Chondrocyte (in vitro differentiated cells): ENCODE data around the gene CD300LG. TPM values are rescaled to one million over a fixed set of nuclear protein-coding genes. Genes with fewer than 3 reads are reported as not detected.

ENCODE experiments used
- DNase-seq: peaks from one replicate; pipeline ENCODE4 v3.0.0; 2021; ENCODE audit warnings: mixed read lengths, low spot score
- H3K27ac Mint-ChIP-seq: one replicate; pipeline ENCODE4 v1.8.0; 2021; ENCODE audit warnings: mild to moderate bottlenecking, moderate library complexity, mixed read lengths; ENCODE audit not compliant: unreplicated experiment
- H3K27me3 Mint-ChIP-seq: 2 replicates; pipeline ENCODE4 v1.8.0; 2021; ENCODE audit warnings: low read depth, mixed read lengths
- H3K36me3 Mint-ChIP-seq: 2 replicates; pipeline ENCODE4 v1.8.0; 2021; ENCODE audit warnings: low read depth, mixed read lengths
- H3K4me1 Mint-ChIP-seq: 2 replicates; pipeline ENCODE4 v1.8.0; 2021; ENCODE audit warnings: low read depth, mild to moderate bottlenecking, mixed read lengths
- H3K4me3 Mint-ChIP-seq: one replicate; pipeline ENCODE4 v1.8.0; 2021; ENCODE audit warnings: mild to moderate bottlenecking, moderate library complexity, mixed read lengths; ENCODE audit not compliant: unreplicated experiment
- H3K9me3 Mint-ChIP-seq: 2 replicates; pipeline ENCODE4 v1.8.0; 2021; ENCODE audit warnings: low read depth, mixed read lengths
- CTCF ChIP-seq: fragments of 200-600 bp; sonication (generic); IDR thresholded peaks from 2 replicates; pipeline ENCODE4 v1.5.0; 2021; ENCODE audit warnings: antibody characterized with exemption, mild to moderate bottlenecking, moderate library complexity
- total RNA-seq: library from RNA; stranded (reverse); gene quantifications from 3 replicates; pipeline ENCODE4 v1.2.1, GENCODE V29; 2021

CD300LG gene
- total RNA-seq, 1 donor from 2014 or later, result not detected

GRCh38 chr17:43879723-43880419 is 32.9 kb downstream of the CD300LG start:
- no peaks in the 10 kb centered on the region for H3K27me3 Mint-ChIP-seq
- no peak overlapping the region for H3K4me3 Mint-ChIP-seq
- TF ChIP-seq CTCF, result no peak
- H3K9me3 Mint-ChIP-seq, result no peaks in the 10 kb centered on the region
- DNase-seq, result no peak
- peaks cover 3% of the 10 kb centered on the region for H3K4me1 Mint-ChIP-seq
- peaks cover 4% of the 10 kb centered on the region for H3K36me3 Mint-ChIP-seq
- H3K27ac Mint-ChIP-seq, result no peak overlapping the region

- H3K36me3 Mint-ChIP-seq, result peaks cover 4% of the 10 kb centered on the region
- DNase-seq, result no peak
- H3K9me3 Mint-ChIP-seq, result no peaks in the 10 kb centered on the region
- H3K27ac Mint-ChIP-seq, result no peak overlapping the region
- peak; percentile 77 for TF ChIP-seq CTCF
- peaks cover 3% of the 10 kb centered on the region for H3K4me1 Mint-ChIP-seq
- no peaks in the 10 kb centered on the region for H3K27me3 Mint-ChIP-seq
- H3K4me3 Mint-ChIP-seq, result no peak overlapping the region
Measured at GRCh38 chr17:43880420-43880991, 33.5 kb downstream of the CD300LG start.

GRCh38 chr17:43881181-43881580 is 34.2 kb downstream of the CD300LG start:
- no peaks in the 10 kb centered on the region for H3K9me3 Mint-ChIP-seq
- H3K4me1 Mint-ChIP-seq, result peaks cover 3% of the 10 kb centered on the region
- no peak for DNase-seq
- H3K27ac Mint-ChIP-seq, result no peak overlapping the region
- peaks cover 4% of the 10 kb centered on the region for H3K36me3 Mint-ChIP-seq
- H3K4me3 Mint-ChIP-seq, result no peak overlapping the region
- H3K27me3 Mint-ChIP-seq, result no peaks in the 10 kb centered on the region
- TF ChIP-seq CTCF, result no peak

GRCh38 chr17:43881758-43882505 is 35.0 kb downstream of the CD300LG start:
- DNase-seq, result no peak
- H3K9me3 Mint-ChIP-seq, result no peaks in the 10 kb centered on the region
- H3K4me3 Mint-ChIP-seq, result no peak overlapping the region
- no peak for TF ChIP-seq CTCF
- peaks cover 4% of the 10 kb centered on the region for H3K36me3 Mint-ChIP-seq
- H3K4me1 Mint-ChIP-seq, result peaks cover 3% of the 10 kb centered on the region
- H3K27ac Mint-ChIP-seq, result no peak overlapping the region
- H3K27me3 Mint-ChIP-seq, result no peaks in the 10 kb centered on the region

- Mint-ChIP-seq H3K9me3 (no peaks in the 10 kb centered on the region), H3K4me3 (no peak overlapping the region), H3K27ac (no peak overlapping the region), H3K27me3 (no peaks in the 10 kb centered on the region), H3K36me3 (peaks cover 4% of the 10 kb centered on the region), H3K4me1 (peaks cover 3% of the 10 kb centered on the region)
- DNase-seq, result no peak
- no peak for TF ChIP-seq CTCF
Measured at GRCh38 chr17:43882761-43883415, 35.9 kb downstream of the CD300LG start.
